ENCODE measurements around the gene KCNK18. TPM values are rescaled to one million over a fixed set of nuclear protein-coding genes. Genes with fewer than 3 reads are reported as not detected.
"Not testable (repeated sequence)": the region's sequence is repeated elsewhere in the genome, so short reads cannot be mapped to it uniquely, and the experiment has no call there.

Gene KCNK18
- polyA plus RNA-seq, 1 donor = not detected

DNA sequence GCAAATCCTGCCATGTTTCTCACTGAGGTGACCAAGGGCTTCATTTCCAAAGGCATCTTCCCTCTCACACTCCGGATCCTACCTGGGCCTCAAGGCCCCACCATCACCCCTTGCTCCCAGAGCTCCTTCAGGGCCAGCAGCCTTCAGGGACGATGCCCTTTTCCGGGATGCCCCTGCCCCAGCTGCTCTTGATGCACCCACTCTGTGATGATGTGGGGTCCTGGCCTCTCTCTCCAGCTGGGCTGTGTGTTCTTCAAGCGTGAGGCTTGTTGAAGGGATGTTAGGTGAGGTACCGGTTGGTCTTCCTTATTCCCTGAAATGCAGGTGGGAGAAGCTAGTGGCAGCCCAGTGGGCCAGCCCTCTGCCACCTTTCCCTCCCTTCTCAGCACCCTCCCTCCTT, 25.3 kb downstream of the KCNK18 start:
- DNase-seq = no peak

DNA sequence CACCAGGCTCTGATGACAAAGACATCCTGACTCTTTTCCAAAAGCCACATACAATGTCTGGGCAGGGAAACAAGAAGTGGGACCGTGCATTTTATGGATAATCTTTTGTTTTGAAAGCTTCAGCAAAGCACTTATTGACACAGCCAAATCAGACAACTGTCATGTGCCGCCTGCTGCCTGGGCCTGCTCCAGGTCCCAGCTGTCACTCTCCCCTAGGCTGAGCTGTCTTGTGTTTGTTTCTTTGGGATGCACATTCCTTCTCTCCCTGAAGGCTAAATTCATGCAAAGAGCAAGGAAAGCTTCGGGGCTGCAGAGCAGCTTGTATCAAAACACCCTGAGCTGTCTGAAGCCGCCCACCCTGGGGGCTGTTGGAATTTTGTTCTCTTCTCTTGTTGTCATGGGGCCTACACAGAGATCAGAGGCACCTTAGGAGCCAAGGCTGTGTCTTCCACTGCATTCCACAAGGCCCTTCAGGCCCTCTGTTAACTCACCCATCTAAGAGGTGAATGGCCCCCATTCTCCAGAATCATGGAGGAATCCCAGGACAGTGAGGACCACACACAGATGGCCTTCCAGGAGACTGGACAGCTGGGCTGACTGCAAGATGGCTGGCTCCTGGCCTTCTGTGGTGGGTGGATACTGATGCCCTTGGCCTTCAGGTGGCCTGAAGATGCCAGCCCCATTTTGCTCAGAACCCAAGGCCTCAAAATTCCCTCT, 25.8 kb downstream of the KCNK18 start:
- DNase-seq = no peak

DNA sequence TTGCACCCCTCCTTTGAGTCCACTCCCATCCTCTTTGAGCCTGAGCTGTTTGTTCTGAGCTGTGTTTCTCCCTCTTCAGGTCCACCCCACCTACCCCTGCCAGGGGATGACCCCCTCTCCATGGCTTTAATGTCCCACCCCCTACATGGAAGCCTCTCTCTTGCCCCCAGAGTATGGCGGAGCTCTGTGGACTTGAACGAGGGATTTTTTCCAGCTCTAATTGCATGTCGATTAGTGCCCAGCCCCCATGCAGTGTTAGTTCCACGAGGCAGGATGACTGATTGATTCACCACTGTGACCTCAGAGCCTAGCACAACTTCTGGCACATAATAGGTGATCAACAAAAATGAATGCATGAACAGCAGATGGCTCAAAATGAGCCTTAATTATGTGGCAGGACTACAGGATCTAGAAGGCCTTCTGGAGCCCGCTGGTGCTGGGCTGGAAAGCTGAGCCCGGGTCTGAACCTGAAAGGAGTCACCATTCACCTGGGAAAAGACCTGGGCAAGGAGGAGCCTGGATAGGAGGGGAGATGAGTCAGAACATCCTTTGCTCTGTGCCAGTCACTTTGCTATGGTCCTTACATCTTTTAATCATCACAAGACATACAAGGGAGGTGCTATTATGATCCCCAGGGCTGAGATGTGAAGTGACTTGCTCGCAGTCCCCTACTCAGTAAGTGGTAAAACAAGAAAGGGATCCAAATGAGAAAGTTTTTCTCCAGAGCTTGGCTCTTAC, 26.6 kb downstream of the KCNK18 start:
- DNase-seq = no peak

DNA sequence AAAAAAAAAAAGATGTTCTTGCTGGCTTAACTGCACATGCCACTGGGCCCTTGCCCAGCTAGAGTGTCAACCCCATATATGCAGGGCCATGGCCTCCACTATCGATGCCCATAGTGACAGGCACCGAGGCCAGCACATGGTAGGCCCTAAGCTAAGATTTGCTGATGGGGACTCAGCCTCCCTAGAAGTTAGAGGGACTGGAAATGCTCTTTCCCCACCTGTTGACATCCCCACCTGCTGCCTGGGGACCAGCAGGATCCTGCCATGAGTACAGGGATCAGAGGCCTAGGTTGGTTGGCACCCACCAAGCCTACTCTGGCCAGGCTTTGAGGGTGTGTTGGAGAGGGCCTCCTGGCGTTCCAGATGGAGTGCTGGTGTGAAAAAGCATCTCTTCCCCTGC, 27.6 kb downstream of the KCNK18 start:
- no peak for DNase-seq

DNA sequence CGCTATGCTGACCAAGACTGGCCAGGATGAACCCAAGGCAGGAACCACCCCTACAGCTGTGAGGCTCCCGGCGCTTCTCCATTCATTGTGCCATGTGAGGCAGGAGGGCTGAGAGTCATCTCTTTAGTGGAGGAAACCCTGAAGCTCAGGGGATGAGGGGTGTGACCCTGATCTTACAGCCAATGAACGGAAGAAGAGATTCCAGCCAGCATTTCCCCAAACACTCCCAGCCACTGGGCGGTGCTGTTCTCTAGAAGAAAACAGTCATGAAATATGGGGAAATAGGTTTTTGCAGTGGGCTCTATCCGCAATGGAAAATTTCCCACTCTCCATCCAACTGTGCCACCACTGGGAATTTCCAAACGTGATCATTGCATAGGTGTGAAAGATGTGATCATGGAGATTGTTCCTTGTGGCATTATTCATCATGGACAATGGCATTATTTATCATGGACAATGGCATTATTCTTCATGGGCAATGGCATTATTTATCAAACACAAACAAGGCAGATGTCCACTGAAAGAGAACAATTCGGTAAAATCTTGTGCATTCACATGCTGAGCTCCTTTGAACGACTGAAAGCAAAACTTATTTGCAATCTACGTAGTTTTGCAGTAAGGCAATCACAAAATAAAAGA, 29.6 kb downstream of the KCNK18 start:
- no peak for DNase-seq

DNA sequence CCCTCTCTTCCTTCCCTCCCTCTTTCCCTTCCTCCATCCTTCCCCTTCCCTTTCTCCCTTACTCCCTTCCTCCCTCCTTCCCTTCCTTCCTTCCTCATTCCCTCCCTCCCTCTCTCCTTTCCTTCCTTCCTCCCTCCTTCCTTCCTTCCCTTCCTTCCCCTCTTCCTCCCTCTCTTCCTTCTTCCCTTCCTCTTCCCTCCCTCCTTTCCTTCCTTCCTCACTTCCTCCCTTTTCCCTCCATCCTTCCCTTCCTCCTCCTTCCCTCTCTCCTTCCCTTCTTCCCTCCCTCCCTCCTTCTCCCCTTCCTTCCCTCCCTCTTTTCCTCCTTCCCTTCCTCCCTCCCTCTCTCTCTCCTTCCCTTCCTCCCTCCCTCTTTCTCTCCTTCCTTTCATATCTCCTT, 30.9 kb downstream of the KCNK18 start:
- DNase-seq = no peak

DNA sequence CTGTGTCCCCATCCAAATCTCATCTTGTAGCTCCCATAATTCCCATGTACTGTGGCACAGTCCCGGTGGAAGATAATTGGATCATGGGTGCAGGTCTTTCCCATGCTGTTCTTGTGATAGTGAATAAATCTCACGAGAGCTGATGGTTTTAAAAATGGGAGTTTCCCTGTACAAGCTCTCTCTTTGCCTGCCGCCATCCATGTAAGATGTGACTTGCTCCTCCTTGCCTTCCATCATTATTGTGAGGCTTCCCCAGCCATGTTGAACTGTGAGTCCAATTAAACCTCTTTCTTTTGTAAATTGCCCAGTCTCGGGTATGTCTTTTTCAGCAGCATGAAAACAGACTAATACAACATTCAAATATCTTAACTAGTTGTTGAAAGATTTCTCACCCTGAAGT, 32.8 kb downstream of the KCNK18 start:
- not testable (repeated sequence) for DNase-seq

DNA sequence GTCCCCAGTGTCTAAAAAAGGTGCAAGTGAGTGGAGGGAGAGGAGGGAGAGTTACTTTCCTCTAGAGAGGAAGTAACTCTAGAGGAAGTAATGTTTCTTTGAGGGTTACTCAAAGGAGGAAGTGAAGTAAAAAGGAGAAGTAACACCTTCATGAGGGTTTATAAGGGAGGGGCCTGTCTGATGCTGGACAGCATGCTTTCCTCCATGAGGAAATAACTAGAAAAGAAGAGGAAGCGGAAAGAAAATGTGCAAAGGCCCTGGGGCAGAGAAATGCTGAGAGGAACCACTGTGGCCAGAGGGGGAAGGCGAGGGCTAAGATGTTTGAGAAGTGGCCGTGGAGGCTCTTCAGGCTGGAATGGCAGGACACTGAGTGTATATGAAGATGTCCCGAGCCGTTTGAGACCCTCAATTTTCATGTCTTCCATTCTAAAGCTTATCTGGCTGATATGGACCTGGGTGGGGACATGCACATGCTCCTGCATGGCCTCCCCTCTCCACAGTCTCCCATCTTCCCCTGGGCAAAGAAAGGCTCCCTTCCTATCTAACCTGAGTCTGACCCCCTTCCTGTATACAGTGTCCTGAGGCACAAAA, 40.2 kb downstream of the KCNK18 start:
- no peak for DNase-seq

DNA sequence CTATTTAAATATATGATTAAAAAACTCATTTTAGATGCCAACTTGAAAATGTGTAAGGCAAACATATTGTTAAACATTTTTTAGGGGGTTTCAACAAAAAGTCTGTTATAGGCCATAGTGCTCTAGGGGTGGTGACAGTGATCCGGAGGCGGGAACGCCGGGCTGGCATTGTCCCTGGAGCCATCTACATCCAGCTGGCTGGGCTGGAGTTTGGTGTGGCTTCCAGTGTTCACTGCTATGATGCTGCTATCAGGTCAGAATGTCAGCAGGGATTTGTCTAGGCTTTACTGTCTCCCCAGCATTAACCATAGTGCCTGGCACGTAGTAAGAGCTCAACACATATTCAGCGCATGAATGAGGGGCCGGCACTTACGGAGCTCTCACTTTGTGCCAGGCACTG, 41.8 kb downstream of the KCNK18 start:
- no peak for DNase-seq

DNA sequence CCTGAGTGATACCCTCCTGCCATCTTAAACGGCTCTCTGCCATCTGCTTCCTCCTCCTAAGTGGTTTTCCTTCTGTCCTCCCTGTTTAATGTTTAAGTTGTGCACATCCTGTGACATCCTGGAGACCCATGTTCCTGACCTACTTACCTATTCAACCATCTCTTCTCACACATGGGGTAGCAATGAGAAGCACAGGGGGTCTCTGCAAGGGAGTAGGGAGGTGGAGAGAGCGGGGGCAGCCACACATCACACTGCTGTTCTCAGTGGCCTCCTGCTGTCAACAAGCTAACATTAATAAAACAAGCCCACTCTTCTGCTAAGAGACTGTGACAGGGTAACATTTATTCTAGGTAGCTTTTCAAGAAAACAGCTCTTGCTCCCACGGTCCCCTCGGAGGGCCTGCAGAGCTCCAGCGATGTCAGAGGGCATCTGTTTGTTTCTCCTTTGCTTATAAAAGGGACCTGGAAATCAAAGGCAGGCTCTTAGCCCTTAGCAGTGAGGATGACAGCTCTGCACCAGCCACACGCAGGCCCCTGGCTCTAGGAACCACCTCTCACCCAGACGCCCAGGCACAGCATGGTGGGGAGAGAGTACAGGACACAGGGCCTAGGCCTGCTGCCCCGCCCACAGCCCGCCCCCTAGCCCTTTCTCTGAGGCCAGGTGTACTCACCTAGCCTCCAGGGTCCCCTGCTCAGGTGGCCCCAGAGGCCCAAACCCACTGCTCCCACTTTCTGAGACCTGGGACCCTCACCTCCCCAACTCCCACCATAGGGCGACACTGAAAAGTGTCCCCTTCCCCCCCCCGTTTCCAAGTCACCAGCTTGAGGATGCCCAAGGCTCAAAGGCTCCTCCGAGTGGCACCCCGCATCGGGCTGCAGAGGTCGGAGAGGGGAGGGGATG, 42.7 kb downstream of the KCNK18 start:
- DNase-seq = no peak

DNA sequence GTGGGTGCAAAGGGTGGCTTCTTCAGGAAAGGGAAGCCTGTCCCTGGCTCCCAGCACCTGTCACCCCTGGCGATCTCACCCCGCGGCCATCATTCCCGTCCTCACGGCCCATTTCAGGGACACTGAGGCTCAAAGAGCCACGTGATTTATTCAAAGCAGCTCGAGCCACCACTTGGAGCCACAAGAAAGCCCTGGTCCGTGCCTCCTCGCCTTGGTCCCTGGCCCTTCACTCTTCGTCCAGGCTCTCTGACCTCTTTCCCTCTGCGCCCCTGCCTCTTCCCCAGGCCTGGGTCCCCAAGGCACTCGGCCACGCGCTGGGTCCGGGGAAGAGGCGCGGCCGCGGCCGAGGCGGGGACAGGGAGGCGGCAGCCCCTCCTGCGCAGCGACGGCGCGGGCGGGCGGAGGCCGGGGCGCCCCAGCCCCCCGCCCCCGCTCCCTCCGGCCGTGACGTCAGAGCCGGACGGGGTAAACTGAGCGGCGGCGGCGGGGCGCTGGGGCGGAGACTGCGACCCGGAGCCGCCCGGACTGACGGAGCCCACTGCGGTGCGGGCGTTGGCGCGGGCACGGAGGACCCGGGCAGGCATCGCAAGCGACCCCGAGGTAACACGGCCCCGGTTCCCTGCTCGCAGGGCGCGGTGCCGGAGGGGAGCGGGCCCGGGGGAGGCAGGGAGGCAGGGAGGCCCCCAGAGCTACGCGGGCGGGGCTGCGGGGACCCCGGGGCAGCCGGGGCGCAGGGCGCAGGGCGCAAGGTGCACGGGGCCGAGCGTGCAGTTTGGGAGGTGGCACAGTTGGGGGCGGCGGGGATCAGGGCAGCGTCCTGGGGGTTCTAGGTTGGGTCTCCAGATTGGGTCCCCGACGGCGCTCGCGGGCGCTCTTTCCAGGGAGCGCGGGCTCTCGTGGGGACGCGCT, 43.6 kb downstream of the KCNK18 start, which contains the start of gene SLC18A2:
TSS of gene SLC18A2 (plus strand) at position 494 of the 909 bp plus-strand sequence. CDS start 580 bp downstream, outside the sequence.
- no peak for DNase-seq

DNA sequence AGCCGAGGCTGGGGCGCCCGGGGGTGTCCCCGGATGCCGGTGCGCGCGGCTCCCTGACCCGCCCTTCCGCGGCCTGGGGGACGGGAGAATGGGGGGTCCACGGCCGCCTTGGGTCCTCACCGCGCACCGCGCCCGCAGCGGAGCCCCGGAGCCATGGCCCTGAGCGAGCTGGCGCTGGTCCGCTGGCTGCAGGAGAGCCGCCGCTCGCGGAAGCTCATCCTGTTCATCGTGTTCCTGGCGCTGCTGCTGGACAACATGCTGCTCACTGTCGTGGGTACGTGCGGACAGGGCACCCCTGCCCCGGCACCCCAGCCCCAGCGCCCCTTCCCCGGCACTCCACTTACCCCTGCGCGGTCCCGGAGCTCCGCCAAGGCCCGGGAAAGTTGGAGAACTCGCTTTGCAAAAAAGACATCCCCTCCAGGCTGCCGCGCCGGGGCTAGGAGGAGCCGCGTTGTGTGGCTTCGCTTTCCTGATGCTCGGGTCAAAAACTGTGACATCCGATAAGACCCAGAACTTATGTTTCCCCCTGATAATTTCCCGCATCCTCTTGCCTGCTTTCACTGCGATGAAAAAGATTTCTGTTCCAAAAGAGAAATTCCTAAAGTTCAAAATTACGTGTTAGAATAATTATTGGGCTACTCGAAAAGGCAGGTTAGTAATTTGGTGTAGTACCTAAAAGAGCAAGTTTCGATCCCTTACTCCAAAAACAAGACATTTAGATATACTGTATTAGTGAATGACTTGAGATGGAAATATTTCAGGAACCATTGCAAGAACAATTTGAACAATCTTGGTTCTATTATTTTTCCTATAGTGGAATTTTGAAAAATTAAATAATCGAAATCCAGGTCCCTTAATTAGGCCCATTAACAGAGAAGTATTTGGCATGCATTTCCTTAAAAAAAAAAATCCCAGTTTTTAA, 44.5 kb downstream of the KCNK18 start:
- no peak for DNase-seq

DNA sequence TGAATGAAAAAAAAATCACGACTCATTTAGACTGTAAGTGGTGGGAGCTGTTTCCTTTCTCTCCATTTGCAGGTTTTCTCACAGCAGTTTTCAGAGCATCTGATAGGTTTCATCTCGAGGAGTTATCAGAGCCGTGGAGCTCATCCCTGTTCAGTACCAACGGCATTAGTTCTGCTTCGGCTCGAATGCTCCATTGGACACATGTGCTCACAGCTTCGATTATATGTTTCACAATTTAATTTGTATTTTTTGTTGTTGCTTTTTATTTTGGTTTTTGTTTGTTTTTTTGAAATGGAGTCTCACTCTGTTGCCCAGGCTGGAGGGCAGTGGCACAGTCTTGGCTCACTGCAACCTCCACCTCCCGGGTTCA, 45.2 kb downstream of the KCNK18 start:
- DNase-seq = no peak

DNA sequence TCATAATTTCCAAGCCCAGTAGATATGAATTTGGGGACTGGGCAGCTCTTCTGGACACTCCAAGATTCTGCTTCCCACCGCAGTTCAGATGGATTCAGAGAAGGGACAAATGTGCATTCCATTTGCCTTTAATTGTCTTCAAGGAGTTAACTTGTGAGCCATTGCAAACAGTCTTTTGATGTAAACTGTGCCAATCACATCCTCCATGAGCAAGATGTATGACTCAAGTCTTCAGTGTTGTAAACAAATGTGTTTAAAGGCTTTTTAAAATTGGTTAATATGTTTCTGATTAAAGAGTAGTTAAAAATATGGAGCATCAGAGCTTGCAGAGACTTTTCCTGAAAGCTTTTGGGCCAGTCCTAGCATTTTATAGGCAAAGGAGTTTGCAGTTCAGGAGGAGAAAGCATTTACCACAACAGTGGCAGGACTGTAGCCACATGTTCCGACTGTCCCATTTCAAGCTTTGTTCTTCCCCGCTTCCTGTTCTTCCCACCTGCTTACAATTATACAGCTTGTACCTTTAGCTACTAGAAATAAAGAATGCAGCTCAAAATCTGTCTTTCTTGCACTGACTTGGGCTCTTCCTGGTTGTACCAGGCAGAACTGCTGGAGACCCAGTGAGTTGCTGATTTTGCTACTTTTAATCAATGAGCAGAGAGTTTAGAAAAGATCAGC, 49.8 kb downstream of the KCNK18 start:
- no peak for DNase-seq

DNA sequence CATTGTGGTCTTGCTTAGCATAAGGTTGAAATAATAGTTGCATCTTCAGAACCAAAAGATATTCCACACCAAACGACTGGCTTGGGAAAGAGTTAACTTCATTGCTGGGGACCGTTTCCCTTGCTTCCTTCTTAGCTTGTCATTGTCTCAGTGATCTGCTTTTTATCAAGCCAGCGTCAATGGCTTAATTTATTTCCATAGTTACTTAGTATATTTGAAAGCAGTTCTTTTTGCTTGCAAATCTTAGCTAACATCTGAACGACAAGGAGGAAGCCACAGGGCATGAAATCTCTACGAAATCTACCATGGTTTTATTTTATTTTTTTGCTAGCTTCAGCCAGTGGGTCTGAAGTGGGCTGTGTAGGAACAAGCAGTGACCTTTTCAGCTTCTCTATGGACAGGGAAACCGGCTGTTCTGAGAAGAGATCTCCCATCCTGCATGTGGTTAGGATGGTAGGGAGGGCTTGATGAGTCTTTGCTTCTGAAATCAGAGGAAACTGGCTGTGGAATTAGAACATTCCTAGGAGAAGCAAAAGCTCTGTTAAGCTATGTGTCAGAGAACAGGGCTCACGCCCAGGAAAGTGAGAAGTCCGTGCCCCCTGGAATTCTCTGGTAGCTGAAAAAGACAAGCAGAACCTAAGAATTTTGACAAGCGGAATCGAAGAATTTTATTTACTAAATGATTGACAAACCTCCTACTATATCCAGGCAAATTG, 51.6 kb downstream of the KCNK18 start:
- no peak for DNase-seq

DNA sequence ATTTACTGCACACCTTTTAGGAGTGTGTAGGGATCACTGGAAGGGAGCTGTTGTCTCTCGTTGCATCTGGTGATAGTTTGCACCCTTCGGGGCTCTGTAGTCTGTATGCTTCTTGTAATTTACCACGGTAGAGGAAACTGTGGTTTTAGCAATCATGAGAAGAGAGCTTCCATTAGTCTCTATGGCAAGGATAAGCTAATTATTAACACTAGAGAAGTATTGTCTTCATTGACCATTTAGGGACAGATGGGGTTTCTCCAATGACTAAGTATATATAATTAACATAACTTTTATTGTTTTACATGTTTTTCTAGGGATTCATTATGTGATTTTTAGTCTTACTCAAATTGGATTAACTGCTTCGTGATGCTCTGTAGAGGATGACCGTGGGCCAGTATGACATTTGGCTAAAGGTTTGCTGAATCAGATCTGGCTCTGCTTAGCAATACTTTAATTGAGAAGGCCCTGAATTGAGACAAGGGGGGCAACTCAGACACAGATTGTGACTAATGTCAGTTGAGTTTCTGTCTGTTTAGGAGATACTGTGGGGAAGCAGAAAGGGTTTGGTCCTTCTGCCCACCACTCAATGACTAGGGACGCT, 52.3 kb downstream of the KCNK18 start:
- no peak for DNase-seq

DNA sequence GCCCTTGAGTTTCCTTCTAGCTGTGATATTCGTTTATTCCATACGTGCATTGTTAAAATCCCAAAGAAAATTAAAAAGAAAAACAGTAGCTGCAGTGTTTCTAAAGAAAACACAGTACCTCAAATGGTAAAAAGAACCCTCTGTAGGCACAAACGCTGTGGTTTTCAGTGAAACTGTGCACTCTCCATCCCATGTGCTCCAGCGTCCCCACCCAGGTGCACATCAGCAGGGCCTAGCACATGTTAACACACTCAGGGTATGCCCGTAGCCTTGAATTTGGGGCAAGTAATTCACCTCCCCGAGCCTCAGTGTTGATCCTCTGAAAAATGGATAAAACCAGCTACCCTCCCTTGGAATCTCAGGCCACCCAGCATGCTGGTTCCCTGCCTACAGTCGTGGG, 53.1 kb downstream of the KCNK18 start:
- DNase-seq = no peak

DNA sequence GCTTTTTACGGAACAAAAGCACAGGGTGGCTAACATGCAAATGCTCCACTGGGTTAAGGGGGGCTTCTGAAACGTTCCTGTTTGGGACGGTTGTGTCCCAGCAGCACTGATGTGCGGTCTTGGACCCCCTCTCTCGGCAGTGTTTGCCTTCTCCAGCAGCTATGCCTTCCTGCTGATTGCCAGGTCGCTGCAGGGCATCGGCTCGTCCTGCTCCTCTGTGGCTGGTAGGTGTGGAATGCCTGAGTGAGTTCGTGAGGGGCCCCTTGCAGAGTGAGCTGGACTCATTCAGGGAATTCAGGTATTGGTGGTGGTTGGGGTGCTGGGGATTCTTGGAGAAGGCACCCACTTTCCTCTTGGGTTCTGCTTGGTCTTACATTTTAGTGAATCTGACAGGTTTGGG, 56.6 kb downstream of the KCNK18 start:
- DNase-seq = no peak
